ENCODE measurements around the gene PLA1A. TPM values are rescaled to one million over a fixed set of nuclear protein-coding genes. Genes with fewer than 3 reads are reported as not detected.

Gene PLA1A
- total RNA-seq, 1 experiment from 2014 or later: not detected

DNA sequence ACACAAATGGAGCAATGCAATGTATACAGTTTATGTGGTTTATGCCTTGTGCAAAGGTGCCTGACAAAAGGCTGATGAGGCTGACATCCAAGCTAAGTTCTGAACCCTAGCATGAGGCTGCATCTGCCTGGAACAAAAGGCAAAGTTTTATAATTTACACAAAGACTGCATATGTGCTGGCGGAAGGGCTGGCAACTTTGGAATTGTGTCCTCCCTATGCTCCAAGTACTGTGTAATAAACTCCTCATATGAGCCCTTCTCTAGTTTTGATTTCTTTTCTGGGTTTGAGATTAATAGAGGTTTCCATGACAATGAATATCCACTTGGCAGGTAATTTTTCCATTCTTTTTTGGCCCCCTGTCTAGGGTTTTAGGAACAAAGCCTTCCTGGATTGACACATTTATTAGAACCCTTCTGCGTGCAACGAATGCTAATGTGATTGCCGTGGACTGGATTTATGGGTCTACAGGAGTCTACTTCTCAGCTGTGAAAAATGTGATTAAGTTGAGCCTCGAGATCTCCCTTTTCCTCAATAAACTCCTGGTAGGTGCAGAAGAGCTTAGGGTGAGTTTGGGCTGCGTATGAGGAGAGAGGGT is 10.8 kb downstream of the PLA1A start:
- no peak overlapping the region for H3K27ac ChIP-seq (ENCODE audit: low read depth, low read length, poor library complexity, severe bottlenecking)
- no peak overlapping the region for H3K4me3 ChIP-seq (ENCODE audit: low read depth, low read length, poor library complexity, severe bottlenecking)
- no peak for DNase-seq (ENCODE audit: low spot score)
- intact Hi-C loops (cut with micrococcal nuclease; ENCODE audit: unreplicated experiment): no loop called here
- H3K27me3 ChIP-seq (replicated peaks; ENCODE audit: insufficient read depth, low read depth, low read length, poor library complexity): no peaks in the 10 kb centered on the region
- TF ChIP-seq, protein P1, sequence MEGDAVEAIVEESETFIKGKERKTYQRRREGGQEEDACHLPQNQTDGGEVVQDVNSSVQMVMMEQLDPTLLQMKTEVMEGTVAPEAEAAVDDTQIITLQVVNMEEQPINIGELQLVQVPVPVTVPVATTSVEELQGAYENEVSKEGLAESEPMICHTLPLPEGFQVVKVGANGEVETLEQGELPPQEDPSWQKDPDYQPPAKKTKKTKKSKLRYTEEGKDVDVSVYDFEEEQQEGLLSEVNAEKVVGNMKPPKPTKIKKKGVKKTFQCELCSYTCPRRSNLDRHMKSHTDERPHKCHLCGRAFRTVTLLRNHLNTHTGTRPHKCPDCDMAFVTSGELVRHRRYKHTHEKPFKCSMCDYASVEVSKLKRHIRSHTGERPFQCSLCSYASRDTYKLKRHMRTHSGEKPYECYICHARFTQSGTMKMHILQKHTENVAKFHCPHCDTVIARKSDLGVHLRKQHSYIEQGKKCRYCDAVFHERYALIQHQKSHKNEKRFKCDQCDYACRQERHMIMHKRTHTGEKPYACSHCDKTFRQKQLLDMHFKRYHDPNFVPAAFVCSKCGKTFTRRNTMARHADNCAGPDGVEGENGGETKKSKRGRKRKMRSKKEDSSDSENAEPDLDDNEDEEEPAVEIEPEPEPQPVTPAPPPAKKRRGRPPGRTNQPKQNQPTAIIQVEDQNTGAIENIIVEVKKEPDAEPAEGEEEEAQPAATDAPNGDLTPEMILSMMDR (conservative IDR thresholded peaks at IDR 0.05; ENCODE audit: low read depth, low read length): no peak
- no peak for TF ChIP-seq EZH2 (IDR thresholded peaks at IDR 0.05; ENCODE audit: borderline replicate concordance, low read depth, low read length, poor library complexity, severe bottlenecking)
- peaks cover 5% of the 10 kb centered on the region for H3K4me1 ChIP-seq (ENCODE audit: insufficient read depth, low read length, poor library complexity, severe bottlenecking)
- no peaks in the 10 kb centered on the region for H3K36me3 ChIP-seq (ENCODE audit: insufficient read depth, low read length, poor library complexity, severe bottlenecking)
- ChIA-PET CTCF (interaction anchor here (0.6 kb wide), 1 partner anchor 1094 kb away, joined by 4 read pairs; no protein-coding TSS in a partner anchor), POLR2A (ENCODE audit: low non-redundant PET) (no interaction called here)
- H3K9me3 ChIP-seq (ENCODE audit: low read depth, low read length, poor library complexity, severe bottlenecking): no peaks in the 10 kb centered on the region
- BruUV-seq (replicated peaks): no TSS peak

DNA sequence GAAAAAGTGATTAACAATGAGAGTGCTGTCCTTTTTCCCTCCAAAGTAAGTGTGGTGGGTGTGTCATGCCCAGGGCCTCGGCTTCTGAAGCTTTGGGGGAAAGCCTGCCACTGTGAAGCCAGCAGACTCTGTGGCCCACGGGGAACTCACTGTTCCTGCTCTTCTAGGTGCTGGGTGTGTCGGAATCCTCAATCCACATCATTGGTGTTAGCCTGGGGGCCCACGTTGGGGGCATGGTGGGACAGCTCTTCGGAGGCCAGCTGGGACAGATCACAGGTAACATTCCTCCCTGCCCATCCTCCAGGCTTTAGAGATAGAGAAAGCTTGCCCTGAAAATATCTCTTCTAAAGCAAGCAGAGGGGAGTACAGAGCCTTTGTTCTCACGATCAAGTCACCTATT is 11.6 kb downstream of the PLA1A start:
- intact Hi-C loops (cut with micrococcal nuclease; ENCODE audit: unreplicated experiment): no loop called here
- H3K27me3 ChIP-seq (replicated peaks; ENCODE audit: insufficient read depth, low read depth, low read length, poor library complexity): no peaks in the 10 kb centered on the region
- no peak overlapping the region for H3K27ac ChIP-seq (ENCODE audit: low read depth, low read length, poor library complexity, severe bottlenecking)
- peaks cover 5% of the 10 kb centered on the region for H3K4me1 ChIP-seq (ENCODE audit: insufficient read depth, low read length, poor library complexity, severe bottlenecking)
- TF ChIP-seq EZH2 (IDR thresholded peaks at IDR 0.05; ENCODE audit: borderline replicate concordance, low read depth, low read length, poor library complexity, severe bottlenecking): no peak
- TF ChIP-seq, protein P1 (conservative IDR thresholded peaks at IDR 0.05; ENCODE audit: low read depth, low read length): no peak
- DNase-seq (ENCODE audit: low spot score): no peak
- ChIA-PET POLR2A (ENCODE audit: low non-redundant PET) (no interaction called here), CTCF (no interaction called here)
- H3K9me3 ChIP-seq (ENCODE audit: low read depth, low read length, poor library complexity, severe bottlenecking): no peaks in the 10 kb centered on the region
- no peak overlapping the region for H3K4me3 ChIP-seq (ENCODE audit: low read depth, low read length, poor library complexity, severe bottlenecking)
- no TSS peak for BruUV-seq (replicated peaks)
- no peaks in the 10 kb centered on the region for H3K36me3 ChIP-seq (ENCODE audit: insufficient read depth, low read length, poor library complexity, severe bottlenecking)

DNA sequence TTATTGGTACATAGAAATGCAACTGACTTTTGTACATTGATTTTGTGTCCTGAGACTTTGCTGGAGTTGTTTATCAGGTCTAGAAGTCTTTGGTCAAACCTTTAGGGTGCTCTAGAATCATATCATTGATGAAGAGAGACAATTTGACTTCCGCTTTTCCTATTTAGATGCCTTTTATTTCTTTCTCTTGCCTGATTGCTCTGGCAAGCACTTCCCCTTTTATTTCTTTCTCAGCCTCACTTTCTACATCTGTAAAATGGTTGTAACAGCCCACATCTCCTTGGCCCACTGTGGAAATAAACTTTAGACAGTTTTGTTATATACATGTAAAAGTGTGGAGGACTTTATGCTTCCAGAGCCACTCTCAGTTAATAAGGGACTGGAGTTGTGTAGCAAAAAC is 14.0 kb downstream of the PLA1A start:
- intact Hi-C loops (cut with micrococcal nuclease; ENCODE audit: unreplicated experiment): no loop called here
- H3K9me3 ChIP-seq (ENCODE audit: low read depth, low read length, poor library complexity, severe bottlenecking): no peaks in the 10 kb centered on the region
- no peaks in the 10 kb centered on the region for H3K36me3 ChIP-seq (ENCODE audit: insufficient read depth, low read length, poor library complexity, severe bottlenecking)
- H3K4me1 ChIP-seq (ENCODE audit: insufficient read depth, low read length, poor library complexity, severe bottlenecking): peaks cover 5% of the 10 kb centered on the region
- ChIA-PET POLR2A (ENCODE audit: low non-redundant PET) (no interaction called here), CTCF (no interaction called here)
- no peak for TF ChIP-seq EZH2 (IDR thresholded peaks at IDR 0.05; ENCODE audit: borderline replicate concordance, low read depth, low read length, poor library complexity, severe bottlenecking)
- TF ChIP-seq, protein P1 (conservative IDR thresholded peaks at IDR 0.05; ENCODE audit: low read depth, low read length): no peak
- no peak overlapping the region for H3K4me3 ChIP-seq (ENCODE audit: low read depth, low read length, poor library complexity, severe bottlenecking)
- H3K27ac ChIP-seq (ENCODE audit: low read depth, low read length, poor library complexity, severe bottlenecking): no peak overlapping the region
- no peak for DNase-seq (ENCODE audit: low spot score)
- BruUV-seq (replicated peaks): no TSS peak
- H3K27me3 ChIP-seq (replicated peaks; ENCODE audit: insufficient read depth, low read depth, low read length, poor library complexity): no peaks in the 10 kb centered on the region

Data from A673 (cell line).